Activated CD8-positive, alpha-beta memory T cell treated with anti-CD3 and anti-CD28 coated beads for 36 hours (primary cell): Measurements from ENCODE around the gene TSHZ2. TPM values are rescaled to one million over a fixed set of nuclear protein-coding genes. Genes with fewer than 3 reads are reported as not detected.
"Not testable (repeated sequence)": the region's sequence is repeated elsewhere in the genome, so short reads cannot be mapped to it uniquely, and the experiment has no call there.

Experiments used
- CTCF ChIA-PET: fragments of 350-600 bp; sonication (Branson Sonifier 250); formaldehyde crosslinking; loops from one replicate; lab custom pipeline; 2021; ENCODE audit warnings: antibody characterized with exemption; lab: Charles Lee
- POLR2A ChIA-PET: fragments of 350-600 bp; sonication (Branson Sonifier 250); formaldehyde crosslinking; loops from one replicate; lab custom pipeline; 2021; ENCODE audit warnings: antibody characterized with exemption; lab: Charles Lee
- total RNA-seq, 2 experiments: library from RNA; stranded (reverse); gene quantifications; one replicate each; pipeline ENCODE4 v1.2.3, GENCODE V29; 2021

Gene TSHZ2
- total RNA-seq, 2 experiments from 2014 or later: 0.76 to 1.4 TPM

DNA sequence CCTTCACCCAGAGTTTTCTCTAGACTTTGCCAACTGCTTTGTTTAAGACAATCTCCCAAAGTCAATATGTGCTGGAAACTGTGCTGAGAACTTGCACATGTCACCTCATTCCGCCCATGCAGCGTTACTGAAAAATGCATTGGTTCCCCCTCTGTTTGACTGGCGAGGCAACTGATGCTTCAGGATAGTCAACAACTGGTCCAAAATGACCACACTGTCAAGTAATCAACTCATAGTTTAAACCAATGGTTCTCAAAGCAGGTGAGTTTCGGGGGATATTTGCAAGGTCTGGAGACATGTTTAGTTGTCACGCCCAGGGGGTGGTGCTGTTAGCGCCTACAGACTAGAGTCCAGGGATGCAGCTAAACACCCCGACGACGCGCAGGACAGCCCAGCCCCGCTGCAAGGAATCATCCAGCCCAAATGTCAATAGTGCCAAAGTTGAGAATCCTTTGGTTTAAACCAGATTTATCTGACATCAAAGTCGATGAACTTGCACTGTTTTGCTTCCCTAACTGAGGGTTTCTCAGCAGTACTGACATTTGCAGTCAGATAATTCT, 451.5 kb downstream of the TSHZ2 start:
- CTCF ChIA-PET: no interaction called here
- POLR2A ChIA-PET: no interaction called here

DNA sequence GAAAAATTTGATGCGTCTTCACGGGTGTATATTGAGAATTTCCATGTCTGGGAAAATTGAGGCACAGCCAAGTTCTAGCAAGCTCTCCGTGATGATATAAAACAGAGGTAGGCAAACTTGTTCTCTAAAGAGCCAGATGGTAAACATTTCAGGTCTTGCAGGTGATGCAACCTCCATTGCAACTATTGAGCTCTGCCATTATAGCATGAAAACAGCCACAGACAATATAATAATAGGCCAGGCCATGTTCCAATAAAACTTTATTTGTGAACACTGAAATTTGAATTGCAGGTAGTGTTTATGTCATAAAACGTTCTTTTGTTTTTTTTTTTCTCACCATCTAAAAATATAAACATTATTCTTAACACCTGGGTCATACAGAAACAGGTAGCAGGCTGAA, 453.3 kb downstream of the TSHZ2 start:
- ChIA-PET POLR2A (no interaction called here), CTCF (no interaction called here)

DNA sequence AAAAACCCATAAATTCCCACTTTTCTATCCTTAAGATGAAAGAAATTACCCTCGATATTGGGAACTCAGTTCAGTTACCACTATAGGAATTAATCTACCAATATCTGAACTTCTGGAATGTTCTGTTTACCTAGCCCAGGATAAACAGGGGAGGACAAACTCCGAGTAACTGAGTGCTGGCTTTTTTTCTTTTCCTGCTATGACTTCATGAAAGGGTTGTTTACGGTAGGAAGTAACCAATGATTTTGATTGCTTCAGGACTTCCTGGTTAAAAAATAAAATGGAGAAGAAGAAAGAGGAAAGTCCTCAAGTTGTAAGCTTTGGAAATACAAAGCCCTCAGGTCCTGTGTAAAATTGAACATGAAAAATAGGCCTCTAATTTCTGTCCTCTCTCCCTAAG, 453.8 kb downstream of the TSHZ2 start:
- CTCF ChIA-PET: no interaction called here

DNA sequence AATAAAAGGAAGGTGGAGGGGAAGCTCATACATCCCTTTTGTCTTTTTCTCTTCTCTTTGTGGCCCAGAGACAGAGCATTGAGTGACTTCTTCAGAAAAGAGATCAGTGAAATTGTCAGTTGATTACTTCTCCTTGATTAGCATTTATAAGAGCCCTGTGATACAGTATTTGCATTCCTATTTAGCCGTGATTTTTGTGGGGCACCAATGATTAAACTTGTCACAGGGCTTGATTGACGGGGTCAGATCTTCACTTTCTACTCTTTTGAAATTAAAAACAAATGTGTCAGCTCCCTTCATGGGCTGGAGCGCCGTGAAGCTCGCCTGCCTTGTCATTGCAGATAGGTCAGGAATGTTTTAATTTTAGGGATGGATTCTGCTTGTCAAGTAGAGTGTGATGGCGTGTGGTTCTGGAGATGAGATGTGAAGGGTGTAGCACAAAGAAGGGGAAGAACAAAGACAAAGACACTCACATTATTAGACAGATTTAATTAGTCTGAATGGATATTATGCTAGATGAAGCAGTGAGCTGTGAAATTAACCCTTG, 454.7 kb downstream of the TSHZ2 start:
- ChIA-PET CTCF (no interaction called here), POLR2A (no interaction called here)

More for the DNA sequence above, 453.8 kb downstream of the TSHZ2 start:
- POLR2A ChIA-PET: no interaction called here

DNA sequence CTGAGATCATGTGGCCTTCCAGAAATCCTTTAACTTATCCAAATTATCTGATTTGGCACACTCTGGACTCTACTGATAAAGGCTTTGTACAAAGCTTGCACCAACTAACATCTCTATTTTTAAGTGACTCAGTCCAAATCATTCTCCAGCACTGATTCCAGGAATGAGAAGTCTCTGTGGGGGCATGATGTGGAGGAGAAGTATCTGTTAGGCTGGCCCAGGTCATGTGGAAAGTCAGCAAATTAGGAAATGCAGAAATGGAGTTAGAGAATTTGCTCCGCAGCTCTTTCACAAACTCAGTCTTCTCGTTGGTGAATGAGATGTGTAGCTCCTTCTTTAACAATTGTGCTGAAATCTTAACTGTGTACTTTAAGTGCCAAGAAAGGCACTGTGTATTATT, 455.8 kb downstream of the TSHZ2 start:
- ChIA-PET POLR2A (no interaction called here), CTCF (no interaction called here)

DNA sequence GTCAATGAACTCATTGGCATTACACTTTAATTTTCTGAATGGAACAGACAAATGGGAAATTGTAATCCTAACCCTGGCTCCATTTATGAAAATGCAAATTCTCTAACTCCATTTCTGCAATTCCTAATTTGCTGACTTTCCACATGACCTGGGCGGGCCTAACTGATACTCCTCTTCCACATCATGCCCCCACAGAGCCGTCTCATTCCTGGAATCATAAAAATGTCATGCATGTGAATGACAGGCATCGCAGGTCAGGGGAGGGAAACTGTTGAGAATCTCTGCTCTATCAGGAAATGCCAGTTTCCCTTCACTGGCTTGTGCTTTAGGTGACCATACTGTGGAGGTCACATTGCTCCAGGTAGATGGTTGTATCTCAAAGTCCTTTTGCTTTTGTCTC, 456.4 kb downstream of the TSHZ2 start:
- ChIA-PET POLR2A (no interaction called here), CTCF (no interaction called here)

DNA sequence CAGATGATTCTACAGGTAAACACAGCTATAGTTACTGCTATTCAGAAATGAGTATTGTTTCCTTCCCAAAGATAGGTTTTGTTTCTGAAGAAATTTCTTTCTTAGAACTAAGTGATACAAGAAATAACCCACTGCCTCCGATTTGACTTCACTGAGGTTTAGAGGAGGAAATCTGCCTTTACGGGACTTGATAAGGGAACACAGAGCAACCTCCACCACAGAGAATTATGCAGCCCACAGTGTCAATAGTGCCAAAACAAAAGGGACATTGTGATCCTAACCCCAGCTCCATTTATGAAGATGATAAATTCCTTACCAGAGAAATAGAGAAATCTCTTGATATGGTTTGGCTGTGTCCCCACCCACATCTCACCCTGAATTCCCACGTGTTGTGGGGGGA, 456.8 kb downstream of the TSHZ2 start:
- ChIA-PET CTCF (no interaction called here), POLR2A (no interaction called here)

DNA sequence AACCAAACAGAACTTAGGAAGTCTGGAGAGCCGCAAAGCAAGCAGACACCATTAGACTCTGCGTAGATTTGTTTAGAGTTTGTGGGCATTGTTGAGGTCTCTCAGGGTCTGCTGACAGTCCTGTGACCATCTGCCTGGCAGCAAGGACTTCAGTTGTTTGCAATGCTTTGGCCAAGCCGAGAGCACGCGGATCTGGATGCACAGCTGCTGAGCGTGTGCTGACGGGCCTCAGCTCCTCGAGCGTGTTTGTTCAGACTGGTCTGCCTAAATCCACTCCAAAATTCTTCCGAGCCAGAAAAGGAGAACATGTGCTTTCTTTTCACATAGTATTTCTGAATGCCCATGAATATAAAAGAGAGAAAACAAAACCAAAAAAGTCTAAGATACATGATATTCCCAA, 462.5 kb downstream of the TSHZ2 start:
- ChIA-PET CTCF (no interaction called here), POLR2A (no interaction called here)

DNA sequence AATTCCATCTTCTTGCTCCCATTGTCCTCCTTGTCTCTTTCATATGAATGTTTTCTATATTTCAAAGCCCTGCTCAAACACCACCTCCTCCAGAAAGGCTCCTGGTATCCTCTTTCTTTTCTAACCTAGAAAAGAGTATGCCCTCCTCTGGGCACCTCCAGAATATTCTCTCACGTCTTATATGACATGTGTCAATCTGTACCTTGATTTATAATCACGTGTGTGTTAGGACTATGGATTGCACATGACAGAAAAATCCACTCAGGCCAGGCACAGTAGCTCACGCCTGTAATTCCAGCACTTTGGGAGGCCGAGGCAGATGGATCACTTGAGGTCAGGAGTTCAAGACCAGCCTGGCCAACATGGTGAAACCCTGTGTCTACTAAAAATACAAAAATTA, 464.8 kb downstream of the TSHZ2 start:
- CTCF ChIA-PET, POLR2A ChIA-PET: not testable (repeated sequence)

DNA sequence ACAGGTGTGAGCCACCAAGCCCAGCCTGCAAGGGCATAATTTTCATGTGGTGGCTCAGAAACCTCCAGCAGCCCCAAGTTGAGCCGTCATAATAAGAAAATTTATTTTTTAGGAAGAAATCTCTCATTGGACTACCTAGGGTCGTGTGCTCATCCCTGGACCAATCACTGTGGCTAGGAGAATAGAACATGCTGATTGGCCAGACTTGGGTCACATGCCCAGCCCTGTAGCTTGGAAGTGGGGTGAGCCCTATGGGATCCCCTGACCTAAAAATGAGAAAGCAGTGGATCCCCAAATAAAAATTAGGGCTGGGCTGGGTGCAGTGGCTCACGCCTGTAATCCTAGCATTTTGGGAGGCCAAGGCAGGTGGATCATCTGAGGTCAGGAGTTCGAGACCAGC, 466.2 kb downstream of the TSHZ2 start:
- ChIA-PET CTCF (no interaction called here), POLR2A (no interaction called here)

DNA sequence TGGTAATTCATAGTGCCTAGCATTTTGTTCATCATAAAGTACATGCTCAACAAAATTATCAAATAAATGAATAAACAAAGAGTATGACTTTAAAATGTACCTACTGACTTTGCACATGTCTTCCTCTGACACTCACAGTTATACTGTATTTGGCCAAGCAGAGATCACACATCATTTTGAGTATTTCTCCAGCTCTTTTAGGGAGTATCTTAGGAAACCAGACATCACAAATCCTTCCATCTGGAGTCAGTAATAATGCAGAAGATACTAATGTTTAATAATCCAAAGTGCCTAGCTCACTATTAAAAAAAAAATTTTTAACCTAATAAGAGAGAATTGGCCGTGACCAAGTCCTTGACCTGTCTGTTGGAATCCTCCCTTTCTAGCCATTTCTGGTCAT, 466.9 kb downstream of the TSHZ2 start:
- ChIA-PET CTCF (no interaction called here), POLR2A (no interaction called here)

DNA sequence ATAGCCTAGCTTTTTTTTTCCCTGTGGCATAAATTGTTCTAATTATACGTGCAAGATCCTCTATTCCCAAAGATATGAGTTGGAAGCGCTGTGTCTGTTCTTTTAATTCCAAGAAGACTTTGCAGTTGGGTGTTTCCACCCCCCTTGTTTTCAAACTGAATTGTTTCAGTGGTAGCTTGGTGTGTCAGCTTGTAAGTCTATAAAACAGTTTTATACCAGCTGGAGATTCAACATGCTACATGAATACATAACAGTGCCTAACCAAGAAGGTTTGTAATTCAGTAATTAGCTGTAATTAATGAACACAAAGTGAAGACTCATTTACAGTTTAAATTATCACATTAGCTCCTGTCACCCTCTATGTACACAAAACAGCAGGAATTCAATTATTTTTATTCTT, 467.5 kb downstream of the TSHZ2 start:
- ChIA-PET POLR2A (interaction anchor here (0.7 kb wide), 1 partner anchor 931 kb away, joined by 3 read pairs; no protein-coding TSS in a partner anchor), CTCF (no interaction called here)

DNA sequence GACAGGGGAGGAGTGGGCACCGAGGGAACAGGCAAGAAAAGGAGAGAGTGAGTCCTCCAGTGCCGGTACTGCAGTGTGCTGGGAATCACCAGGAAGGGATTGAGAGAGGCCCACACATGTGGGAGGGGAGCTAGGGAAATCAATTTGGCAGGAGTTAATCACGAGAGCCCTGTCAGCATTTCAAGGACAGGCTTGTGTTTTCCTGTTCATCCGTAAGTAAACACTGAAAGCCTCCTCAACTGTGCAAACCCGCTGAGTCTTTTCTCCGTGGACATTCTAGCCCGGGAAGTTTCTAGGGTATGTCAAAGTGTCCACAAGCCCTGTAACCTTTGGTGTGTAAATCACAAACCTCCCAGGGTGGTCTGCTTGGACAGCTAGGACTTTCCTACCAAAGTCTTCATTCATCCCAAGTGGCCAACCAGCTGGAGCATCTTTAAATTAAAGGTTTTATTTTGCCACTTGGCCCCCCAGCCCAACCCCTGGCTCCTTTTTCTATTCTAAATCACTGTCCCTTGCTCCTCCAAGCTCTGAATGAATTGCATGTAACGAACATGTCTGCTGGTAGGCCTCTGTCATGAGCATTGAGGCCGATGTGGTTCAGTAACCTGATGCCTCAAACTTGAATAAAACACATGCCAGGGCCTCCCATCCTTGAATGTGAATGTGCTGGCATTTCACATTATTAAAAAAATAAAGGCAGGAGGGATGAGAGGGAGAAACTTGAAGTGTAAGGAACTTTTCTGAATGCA, 472.4 kb downstream of the TSHZ2 start:
- CTCF ChIA-PET: no interaction called here
- POLR2A ChIA-PET: no interaction called here

DNA sequence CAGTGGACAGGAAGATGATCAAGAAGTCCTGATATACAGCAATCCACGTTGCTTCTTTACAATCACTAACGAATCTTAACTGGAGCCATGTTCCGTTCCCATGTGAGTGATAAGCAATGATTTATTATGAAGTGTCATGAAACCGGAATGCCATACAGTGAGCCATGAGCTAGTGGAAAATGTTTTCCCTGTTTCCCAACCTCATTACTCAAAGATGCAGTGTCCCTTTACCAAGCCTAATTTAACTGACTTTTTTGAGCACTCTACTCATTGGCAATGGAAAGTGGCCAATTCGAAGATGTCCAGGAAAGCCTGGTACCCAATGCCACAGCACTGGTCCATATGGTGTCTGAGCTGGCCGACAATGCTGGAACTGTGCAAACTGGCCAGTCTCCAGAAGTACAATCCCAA, 473.2 kb downstream of the TSHZ2 start:
- ChIA-PET POLR2A (no interaction called here), CTCF (no interaction called here)

DNA sequence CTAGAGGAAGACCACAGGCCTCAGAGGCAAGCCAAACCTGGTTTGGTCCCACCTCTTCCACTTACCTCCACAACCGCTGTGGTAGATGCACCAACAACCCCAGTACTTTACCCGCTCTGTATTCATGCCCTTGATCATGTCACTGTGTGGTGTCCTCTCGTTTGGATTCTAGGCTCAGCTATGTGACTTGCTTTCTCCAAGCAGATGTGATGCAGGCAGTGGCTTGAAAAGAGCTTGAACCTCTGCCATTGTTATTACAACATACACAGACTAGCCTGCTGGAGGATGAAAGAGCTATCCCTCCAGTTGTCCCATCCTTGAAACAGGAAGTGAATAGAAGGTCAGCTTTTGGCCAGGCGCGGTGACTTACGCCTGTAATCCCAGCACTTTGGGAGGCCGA, 473.8 kb downstream of the TSHZ2 start:
- ChIA-PET POLR2A (no interaction called here), CTCF (no interaction called here)

DNA sequence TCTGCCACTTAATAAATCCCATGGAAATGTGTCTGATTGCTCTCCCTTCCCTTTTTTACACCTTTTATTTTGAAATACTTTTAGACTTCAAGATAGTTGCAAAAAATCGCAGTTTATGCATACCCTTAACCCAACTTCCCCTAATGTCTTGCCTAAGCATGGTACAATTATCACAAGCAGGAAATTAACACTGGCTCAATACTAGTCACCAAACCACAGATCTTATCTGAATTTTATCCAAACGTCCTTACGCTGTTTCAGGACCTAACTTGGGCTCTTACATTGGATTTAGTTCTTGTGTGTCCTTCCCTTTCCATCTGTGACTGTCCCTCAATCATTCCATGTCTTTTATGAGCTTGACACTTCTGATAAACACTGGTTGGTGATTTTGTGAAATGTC, 475.2 kb downstream of the TSHZ2 start:
- ChIA-PET CTCF (no interaction called here), POLR2A (no interaction called here)

DNA sequence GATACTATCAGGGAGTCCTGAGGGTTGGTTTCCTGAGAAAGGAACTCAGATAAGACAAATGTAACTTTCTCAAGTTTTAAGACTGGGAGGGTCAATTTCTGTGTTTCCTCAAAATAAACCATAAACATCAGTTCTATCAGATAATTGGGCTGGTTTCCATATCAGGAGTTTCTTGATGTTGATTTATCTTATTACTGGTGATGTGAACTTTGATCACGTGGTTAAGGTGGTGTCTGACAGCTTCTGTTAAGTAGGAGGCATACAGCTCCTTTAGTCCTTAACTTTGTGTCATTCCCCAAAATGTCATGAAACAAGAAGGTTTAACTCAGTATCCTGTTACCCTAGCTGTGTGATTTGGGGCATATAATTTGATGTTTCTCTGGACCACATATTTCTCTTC, 476.3 kb downstream of the TSHZ2 start:
- ChIA-PET POLR2A (no interaction called here), CTCF (no interaction called here)

DNA sequence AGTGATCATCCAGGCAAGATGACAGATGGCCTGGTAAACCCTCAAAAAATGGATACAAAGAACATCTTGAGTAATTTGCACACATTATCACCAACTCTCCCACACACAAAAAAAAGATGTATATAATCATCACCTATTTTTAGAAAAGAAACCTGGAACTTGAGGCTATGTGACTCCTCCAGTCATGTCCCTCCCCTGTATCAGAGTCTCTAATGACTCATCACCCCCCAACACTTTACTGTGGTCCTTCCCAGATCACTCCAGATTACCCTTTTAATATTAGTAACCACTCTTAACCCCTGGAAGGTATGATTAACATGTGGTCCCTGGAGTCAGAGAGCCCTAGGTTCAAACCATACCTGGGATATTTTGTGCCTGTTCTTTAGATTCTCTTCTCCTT, 476.7 kb downstream of the TSHZ2 start:
- POLR2A ChIA-PET: no interaction called here
- CTCF ChIA-PET: no interaction called here

DNA sequence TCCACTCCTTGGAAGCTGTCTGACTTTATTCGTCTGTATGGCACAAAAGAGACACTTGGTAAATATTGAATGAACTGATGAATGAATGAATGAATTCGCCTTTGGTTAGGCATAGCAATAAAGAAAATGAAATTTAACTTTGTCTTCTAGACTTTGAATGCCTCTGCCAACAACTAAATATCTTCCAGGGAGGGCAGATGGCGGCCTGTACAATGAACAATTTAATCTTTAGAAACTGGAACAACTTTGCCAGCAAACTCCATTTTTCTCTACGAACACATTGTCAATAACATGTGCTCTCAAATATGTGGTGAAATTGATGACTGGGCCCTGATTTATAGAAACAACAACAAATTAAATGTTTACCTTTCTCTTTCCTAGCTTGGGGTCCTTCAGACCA, 480.9 kb downstream of the TSHZ2 start:
- POLR2A ChIA-PET: no interaction called here
- CTCF ChIA-PET: no interaction called here

DNA sequence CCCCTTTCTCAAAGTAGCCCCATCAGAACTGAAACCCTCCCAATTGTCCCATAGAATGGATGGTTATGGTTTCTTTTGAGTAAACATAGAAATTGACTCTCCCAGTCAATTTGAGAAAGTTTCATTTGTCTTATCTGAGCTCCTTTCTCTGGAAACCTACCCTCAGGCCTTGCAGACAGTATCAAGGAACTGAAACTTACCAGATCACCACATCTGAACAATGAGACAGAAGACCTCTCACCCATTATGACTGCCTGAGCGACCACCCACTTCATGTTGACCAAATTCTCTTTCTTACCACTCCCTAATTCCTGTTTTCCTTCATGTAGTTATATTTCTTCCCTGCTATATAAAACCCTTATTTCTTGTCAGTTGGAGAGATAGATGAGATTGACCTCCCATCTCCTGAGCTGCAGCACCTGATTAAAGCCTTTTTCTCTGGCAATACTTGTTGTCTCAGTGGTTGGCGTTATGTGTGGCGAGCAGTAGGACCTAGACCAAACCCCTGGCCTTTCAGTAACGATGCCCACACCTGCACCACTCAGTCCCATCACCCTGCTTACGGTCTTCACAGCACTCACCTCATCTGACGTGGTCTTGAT, 482.6 kb downstream of the TSHZ2 start:
- ChIA-PET CTCF (no interaction called here), POLR2A (no interaction called here)
